ENCODE data around the gene SNX8.

Gene SNX8

GRCh38 chr7:2204446-2204845 is 109.8 kb downstream of the SNX8 start:
- no peak for DNase-seq (ENCODE audit: low read depth in 2 of 2)

GRCh38 chr7:2203766-2204300 is 110.4 kb downstream of the SNX8 start:
- no peak for DNase-seq (ENCODE audit: low read depth in 2 of 2)

DNA sequence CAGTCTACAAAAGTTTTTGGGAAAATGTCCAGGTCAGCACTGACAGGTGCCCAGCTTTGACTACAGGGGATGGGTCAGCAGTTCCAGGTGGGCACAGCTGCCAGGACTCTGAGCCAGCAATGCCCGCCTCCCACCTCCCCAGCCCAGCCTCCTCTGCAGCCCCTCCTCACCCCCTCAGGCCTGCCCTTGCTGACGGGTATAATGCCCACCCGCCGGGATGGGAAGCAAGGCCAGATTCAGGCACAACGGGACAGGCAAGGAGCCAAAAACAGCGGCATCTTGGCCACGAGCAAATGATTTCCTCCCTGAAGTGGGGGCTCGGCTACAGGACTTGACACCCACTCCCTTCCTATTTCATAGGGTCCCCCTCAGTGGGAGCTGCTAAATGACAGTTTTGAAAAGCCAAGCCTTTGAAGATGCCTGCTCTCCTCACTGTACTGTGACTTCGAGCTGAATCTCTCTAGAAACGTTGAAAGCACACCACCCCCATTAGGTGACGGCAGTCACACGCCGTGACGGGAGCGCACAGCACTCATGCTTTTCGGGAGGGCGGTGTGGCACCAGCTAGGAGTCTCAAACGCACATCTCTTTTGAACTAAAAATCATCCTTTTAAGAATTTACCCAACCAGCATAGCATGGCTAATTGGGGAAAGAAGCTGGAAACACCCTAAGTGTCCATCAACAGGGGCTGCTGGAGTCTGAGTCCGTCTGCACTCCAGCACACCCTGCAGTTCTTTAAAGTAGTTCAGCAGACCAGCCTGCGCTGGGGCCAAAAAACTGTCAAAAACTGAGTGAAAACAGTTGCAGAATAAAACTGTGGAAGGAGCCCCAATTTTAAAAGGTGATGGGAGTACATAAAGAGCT is 111.1 kb downstream of the SNX8 start:
- no peak for DNase-seq (ENCODE audit: low read depth in 2 of 2)

DNA sequence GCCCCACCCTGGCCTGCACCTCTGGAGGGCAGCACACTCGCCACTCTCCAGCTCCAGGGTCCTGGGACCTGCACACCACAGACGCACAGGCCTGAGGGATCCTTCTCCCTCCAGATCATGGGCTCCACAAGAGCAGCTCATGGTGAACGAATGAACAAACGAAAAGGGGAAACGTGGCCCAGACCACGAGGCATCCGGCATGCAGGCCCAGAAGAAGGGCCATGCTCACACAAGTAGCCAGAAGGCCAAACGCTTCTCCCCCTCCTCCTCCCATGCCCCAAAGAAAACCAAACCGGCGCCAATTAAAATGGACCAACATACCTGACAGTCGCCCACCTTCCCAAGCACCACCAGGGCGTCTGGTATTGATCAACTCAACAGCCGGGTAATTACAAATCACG is 111.9 kb downstream of the SNX8 start:
- no peak for DNase-seq (ENCODE audit: low read depth in 2 of 2)

Measured in stimulated activated CD8-positive, alpha-beta memory T cell treated with anti-CD3 and anti-CD28 coated beads, Interleukin-15, amount 100 ng/mL, for 4 hours (primary cell).